Superior temporal gyrus (tissue), 1 donor: ENCODE measurements around the gene HSD17B1.
A peak's percentile ranks its signal among the peaks of the same experiment; 100 is the strongest.
"Not testable (repeated sequence)": the region's sequence is repeated elsewhere in the genome, so short reads cannot be mapped to it uniquely, and the experiment has no call there.

ENCODE experiments used
- DNase-seq: peaks from one replicate; pipeline ENCODE4 v3.0.0-alpha.2; 2016; ENCODE audit errors: extremely low spot score

HSD17B1 gene

GRCh38 chr17:42547698-42548069, 5.0 kb upstream of the HSD17B1 start:
- DNase-seq, result no peak

- no peak for DNase-seq
These were observed 4.5 kb upstream of the HSD17B1 start for GRCh38 chr17:42548070-42548837.

GRCh38 chr17:42548993-42549755, 3.5 kb upstream of the HSD17B1 start:
- DNase-seq, result no peak

- no peak for DNase-seq
These were observed 567 bp downstream of the HSD17B1 start for GRCh38 chr17:42553161-42553818.

- DNase-seq, result no peak
These were observed 1.1 kb downstream of the HSD17B1 start for GRCh38 chr17:42553866-42554249.

- DNase-seq, result peak; percentile 79
These were observed 1.8 kb downstream of the HSD17B1 start for GRCh38 chr17:42554250-42555121.

GRCh38 chr17:42555122-42555622, 2.4 kb downstream of the HSD17B1 start:
- DNase-seq, result no peak

GRCh38 chr17:42555961-42556617, 3.4 kb downstream of the HSD17B1 start:
- DNase-seq, result not testable (repeated sequence)

GRCh38 chr17:42559075-42559474, 6.4 kb downstream of the HSD17B1 start:
- DNase-seq, result no peak

- no peak for DNase-seq
These were observed 7.5 kb downstream of the HSD17B1 start for GRCh38 chr17:42560246-42560645.

- peak; percentile 99 for DNase-seq
These were observed 9.2 kb downstream of the HSD17B1 start, which contains the start of gene COASY for GRCh38 chr17:42561897-42562387. COASY (plus strand) TSS chr17:42562148; CDS start chr17:42562623, 475 bp downstream.

GRCh38 chr17:42562388-42563142, 9.8 kb downstream of the HSD17B1 start:
- DNase-seq, result no peak

- no peak for DNase-seq
These were observed 10.4 kb downstream of the HSD17B1 start for GRCh38 chr17:42563143-42563509.

- no peak for DNase-seq
These were observed 10.8 kb downstream of the HSD17B1 start for GRCh38 chr17:42563543-42563942.

GRCh38 chr17:42563950-42564349, 11.2 kb downstream of the HSD17B1 start:
- DNase-seq, result no peak

GRCh38 chr17:42564815-42565522, 12.2 kb downstream of the HSD17B1 start:
- no peak for DNase-seq

- no peak for DNase-seq
These were observed 12.9 kb downstream of the HSD17B1 start for GRCh38 chr17:42565523-42566214.

GRCh38 chr17:42566215-42566882, 13.6 kb downstream of the HSD17B1 start:
- DNase-seq, result no peak
